Astrocyte (in vitro differentiated cells and primary cell): ENCODE measurements around the gene JAG2. TPM values are rescaled to one million over a fixed set of nuclear protein-coding genes. Genes with fewer than 3 reads are reported as not detected.

Source experiments
- DNase-seq: peaks from one replicate; pipeline ENCODE4 v3.0.0-alpha.2; 2010; ENCODE audit warnings: low read depth
- FAIRE-seq: peaks from 2 replicates; lab custom pipeline; 2011; peaks lifted over from hg19 to GRCh38; lab: Jason Lieb, UNC
- H2AFZ ChIP-seq: 2 replicates; pipeline ENCODE4 v1.6.0; 2012; ENCODE audit warnings: low read depth, low read length, inconsistent platforms
- H3K27ac ChIP-seq: 2 replicates; pipeline ENCODE4 v1.5.1; 2011; ENCODE audit warnings: low read depth, low read length, inconsistent platforms
- H3K27me3 ChIP-seq: 2 replicates; pipeline ENCODE4 v1.6.0; 2011; ENCODE audit warnings: low read length, inconsistent platforms; ENCODE audit not compliant: insufficient read depth
- H3K36me3 ChIP-seq: 2 replicates; pipeline ENCODE4 v1.5.1; 2011; ENCODE audit warnings: low read length, inconsistent platforms; ENCODE audit not compliant: insufficient read depth
- H3K4me1 ChIP-seq: 2 replicates; pipeline ENCODE4 v1.5.1; 2011; ENCODE audit warnings: low read length, inconsistent platforms; ENCODE audit not compliant: insufficient read depth
- H3K4me2 ChIP-seq: 2 replicates; pipeline ENCODE4 v1.6.0; 2012; ENCODE audit warnings: low read length, inconsistent platforms
- H3K4me3 ChIP-seq: 2 replicates; pipeline ENCODE4 v1.5.1; 2011; ENCODE audit warnings: low read depth, mild to moderate bottlenecking, low read length, inconsistent platforms; ENCODE audit not compliant: insufficient read depth
- H3K79me2 ChIP-seq: 2 replicates; pipeline ENCODE4 v1.6.0; 2012; ENCODE audit warnings: mild to moderate bottlenecking, low read length, inconsistent platforms; ENCODE audit not compliant: insufficient read depth
- H3K9ac ChIP-seq: 2 replicates; pipeline ENCODE4 v1.6.0; 2012; ENCODE audit warnings: mild to moderate bottlenecking, low read length, inconsistent platforms
- H3K9me3 ChIP-seq: 2 replicates; pipeline ENCODE4 v1.5.1; 2012; ENCODE audit warnings: low read depth, mild to moderate bottlenecking, low read length, inconsistent platforms; ENCODE audit not compliant: insufficient read depth
- H4K20me1 ChIP-seq: 2 replicates; pipeline ENCODE4 v1.6.0; 2012; ENCODE audit warnings: low read length, inconsistent platforms; ENCODE audit not compliant: insufficient read depth
- H3K27ac Mint-ChIP-seq: one replicate; pipeline ENCODE4 v1.8.0; 2021; ENCODE audit warnings: mild to moderate bottlenecking, mixed read lengths; ENCODE audit not compliant: unreplicated experiment
- H3K27me3 Mint-ChIP-seq: one replicate; pipeline ENCODE4 v1.8.0; 2021; ENCODE audit warnings: low read depth, mixed read lengths; ENCODE audit not compliant: unreplicated experiment
- H3K36me3 Mint-ChIP-seq: one replicate; pipeline ENCODE4 v1.8.0; 2021; ENCODE audit warnings: low read depth, mixed read lengths; ENCODE audit not compliant: unreplicated experiment
- H3K4me1 Mint-ChIP-seq: one replicate; pipeline ENCODE4 v1.8.0; 2021; ENCODE audit warnings: low read depth, mixed read lengths; ENCODE audit not compliant: unreplicated experiment
- H3K4me3 Mint-ChIP-seq: one replicate; pipeline ENCODE4 v1.8.0; 2021; ENCODE audit warnings: mild to moderate bottlenecking, moderate library complexity, mixed read lengths; ENCODE audit not compliant: unreplicated experiment
- H3K9me3 Mint-ChIP-seq: one replicate; pipeline ENCODE4 v1.8.0; 2021; ENCODE audit warnings: mild to moderate bottlenecking, mixed read lengths; ENCODE audit not compliant: unreplicated experiment
- CTCF ChIP-seq: IDR thresholded peaks from 2 replicates; pipeline ENCODE4 v1.5.1; 2011; ENCODE audit warnings: low read depth, mild to moderate bottlenecking, inconsistent platforms, low read length, moderate library complexity; ENCODE audit not compliant: insufficient read depth
- EZH2 ChIP-seq: IDR thresholded peaks from 2 replicates; pipeline ENCODE4 v1.6.1; 2012; ENCODE audit warnings: mild to moderate bottlenecking, low read length, inconsistent platforms; ENCODE audit not compliant: insufficient read depth
- total RNA-seq: library from RNA; stranded (reverse); gene quantifications from 2 replicates; pipeline ENCODE4 v1.2.1, GENCODE V29; 2021

JAG2 gene
- total RNA-seq, 1 donor from 2014 or later, result 6.6 TPM

GRCh38 chr14:105171004-105171673 is 2.6 kb upstream of the JAG2 start:
- TF ChIP-seq EZH2 (no peak), CTCF (no peak)
- no peak for DNase-seq
- peaks cover 20% of the 10 kb centered on the region for H3K27me3 Mint-ChIP-seq
- peaks cover 7% of the 10 kb centered on the region for H3K4me1 ChIP-seq
- no peaks in the 10 kb centered on the region for H3K4me1 Mint-ChIP-seq
- H3K9ac ChIP-seq, result no peak overlapping the region
- H3K9me3 ChIP-seq, result no peaks in the 10 kb centered on the region
- no peak overlapping the region for H3K4me3 ChIP-seq
- no peak overlapping the region for H3K4me3 Mint-ChIP-seq
- peaks cover 17% of the 10 kb centered on the region for H3K27me3 ChIP-seq
- H3K79me2 ChIP-seq, result no peaks in the 10 kb centered on the region
- no peak overlapping the region for H3K27ac Mint-ChIP-seq
- FAIRE-seq, result no peak
- no peak overlapping the region for H2AFZ ChIP-seq
- peaks cover 12% of the 10 kb centered on the region for H4K20me1 ChIP-seq
- no peaks in the 10 kb centered on the region for H3K9me3 Mint-ChIP-seq
- H3K4me2 ChIP-seq, result no peak overlapping the region
- H3K27ac ChIP-seq, result no peak overlapping the region
- no peaks in the 10 kb centered on the region for H3K36me3 ChIP-seq
- H3K36me3 Mint-ChIP-seq, result no peaks in the 10 kb centered on the region

DNA sequence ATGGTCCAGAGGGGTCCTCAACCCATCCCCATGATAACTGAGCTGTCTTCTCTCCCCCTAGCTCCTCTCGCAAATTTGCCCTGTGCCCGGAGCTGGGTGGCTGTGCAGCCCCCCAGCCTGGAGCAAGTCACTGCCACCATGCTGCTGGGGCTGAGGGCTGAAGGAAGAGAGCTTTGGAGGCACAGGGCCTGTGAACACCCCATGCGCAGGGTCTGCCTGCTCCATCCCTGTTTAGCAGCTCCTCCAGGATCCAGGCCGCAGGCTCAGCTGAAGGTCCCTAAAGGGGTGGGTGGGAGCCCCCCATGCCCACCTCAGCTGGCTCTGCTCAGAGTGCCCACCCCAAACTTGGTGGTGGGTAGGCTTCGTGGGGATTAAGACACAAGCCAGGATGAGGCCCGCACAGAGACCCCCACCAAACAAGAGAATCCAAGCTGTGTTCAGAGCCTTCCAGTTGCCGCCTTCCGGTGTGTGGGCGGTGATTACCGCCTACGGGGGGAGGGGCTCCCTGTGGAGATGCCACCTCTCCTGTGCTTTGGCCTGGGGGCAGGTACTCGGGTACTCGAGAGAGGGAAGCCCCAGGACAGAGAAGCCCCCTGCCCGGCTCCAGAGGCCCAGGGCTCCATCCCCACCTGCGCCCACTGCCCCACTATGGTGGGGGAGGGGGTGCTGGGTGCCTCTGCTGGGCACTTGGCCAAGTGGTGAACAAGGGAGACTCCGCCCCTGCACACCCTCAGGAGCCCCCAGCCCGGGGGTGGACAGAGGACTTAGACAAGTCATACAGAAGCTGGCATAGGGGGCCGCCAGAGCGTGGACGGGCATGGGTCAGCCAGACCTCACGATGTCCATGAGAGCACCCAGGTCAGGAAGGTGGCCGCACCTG is 1.4 kb upstream of the JAG2 start:
- DNase-seq (no peak), FAIRE-seq (no peak)
- H3K27me3 Mint-ChIP-seq, result peaks cover 20% of the 10 kb centered on the region
- Histone ChIP-seq H3K4me1 (peaks cover 4% of the 10 kb centered on the region), H3K9ac (no peak overlapping the region), H3K27ac (no peak overlapping the region), H3K36me3 (no peaks in the 10 kb centered on the region), H3K4me3 (no peak overlapping the region), H3K79me2 (no peaks in the 10 kb centered on the region), H3K9me3 (no peaks in the 10 kb centered on the region), H4K20me1 (peaks cover 12% of the 10 kb centered on the region), H3K4me2 (no peak overlapping the region), H3K27me3 (peaks cover 17% of the 10 kb centered on the region), H2AFZ (no peak overlapping the region)
- no peaks in the 10 kb centered on the region for H3K4me1 Mint-ChIP-seq
- no peak overlapping the region for H3K27ac Mint-ChIP-seq
- TF ChIP-seq EZH2 (no peak), CTCF (no peak)
- H3K36me3 Mint-ChIP-seq, result no peaks in the 10 kb centered on the region
- no peaks in the 10 kb centered on the region for H3K9me3 Mint-ChIP-seq
- H3K4me3 Mint-ChIP-seq, result peak overlapping the region; percentile 69
